Measurements from ENCODE around the gene ALDH3A2.
"Not testable (repeated sequence)": the region's sequence is repeated elsewhere in the genome, so short reads cannot be mapped to it uniquely, and the experiment has no call there.

ALDH3A2 gene

GRCh38 chr17:19650826-19651225, 2.3 kb downstream of the ALDH3A2 start:
- no peak for DNase-seq (ENCODE audit: low read depth, low spot score)

GRCh38 chr17:19651451-19652238, 3.1 kb downstream of the ALDH3A2 start:
- DNase-seq (ENCODE audit: low read depth, low spot score), result no peak

- no peak for DNase-seq (ENCODE audit: low read depth, low spot score)
Observed at GRCh38 chr17:19652595-19652994, 4.0 kb downstream of the ALDH3A2 start.

- no peak for DNase-seq (ENCODE audit: low read depth, low spot score)
Observed at GRCh38 chr17:19654342-19654886, 5.9 kb downstream of the ALDH3A2 start.

GRCh38 chr17:19654896-19655295, 6.3 kb downstream of the ALDH3A2 start:
- DNase-seq (ENCODE audit: low read depth, low spot score), result no peak

GRCh38 chr17:19656336-19656735, 7.8 kb downstream of the ALDH3A2 start:
- DNase-seq (ENCODE audit: low read depth, low spot score), result no peak

GRCh38 chr17:19656851-19657581, 8.5 kb downstream of the ALDH3A2 start:
- no peak for DNase-seq (ENCODE audit: low read depth, low spot score)

- DNase-seq (ENCODE audit: low read depth, low spot score), result no peak
Observed at GRCh38 chr17:19659366-19660177, 11.0 kb downstream of the ALDH3A2 start.

GRCh38 chr17:19660219-19660870, 11.8 kb downstream of the ALDH3A2 start:
- no peak for DNase-seq (ENCODE audit: low read depth, low spot score)

GRCh38 chr17:19661121-19661520, 12.6 kb downstream of the ALDH3A2 start:
- no peak for DNase-seq (ENCODE audit: low read depth, low spot score)

GRCh38 chr17:19663097-19663496, 14.5 kb downstream of the ALDH3A2 start:
- no peak for DNase-seq (ENCODE audit: low read depth, low spot score)

- DNase-seq (ENCODE audit: low read depth, low spot score), result no peak
Observed at GRCh38 chr17:19664136-19664820, 15.7 kb downstream of the ALDH3A2 start.

GRCh38 chr17:19664821-19665181, 16.2 kb downstream of the ALDH3A2 start:
- DNase-seq (ENCODE audit: low read depth, low spot score), result no peak

- DNase-seq (ENCODE audit: low read depth, low spot score), result not testable (repeated sequence)
Observed at GRCh38 chr17:19669680-19670079, 21.1 kb downstream of the ALDH3A2 start.

- no peak for DNase-seq (ENCODE audit: low read depth, low spot score)
Observed at GRCh38 chr17:19670908-19671307, 22.4 kb downstream of the ALDH3A2 start.

GRCh38 chr17:19671433-19671832, 22.9 kb downstream of the ALDH3A2 start:
- no peak for DNase-seq (ENCODE audit: low read depth, low spot score)

- DNase-seq (ENCODE audit: low read depth, low spot score), result no peak
Observed at GRCh38 chr17:19672009-19672750, 23.6 kb downstream of the ALDH3A2 start.

- DNase-seq (ENCODE audit: low read depth, low spot score), result no peak
Observed at GRCh38 chr17:19673623-19674022, 25.1 kb downstream of the ALDH3A2 start.

- DNase-seq (ENCODE audit: low read depth, low spot score), result no peak
Observed at GRCh38 chr17:19676896-19677295, 28.3 kb downstream of the ALDH3A2 start.

- no peak for DNase-seq (ENCODE audit: low read depth, low spot score)
Observed at GRCh38 chr17:19677736-19678379, 29.3 kb downstream of the ALDH3A2 start.
